ENCODE measurements around the gene CARD8. TPM values are rescaled to one million over a fixed set of nuclear protein-coding genes. Genes with fewer than 3 reads are reported as not detected.

The CARD8 gene
- total RNA-seq, 4 donors from 2014 or later, result 13.1 to 48.4 (median 29.4) TPM

DNA sequence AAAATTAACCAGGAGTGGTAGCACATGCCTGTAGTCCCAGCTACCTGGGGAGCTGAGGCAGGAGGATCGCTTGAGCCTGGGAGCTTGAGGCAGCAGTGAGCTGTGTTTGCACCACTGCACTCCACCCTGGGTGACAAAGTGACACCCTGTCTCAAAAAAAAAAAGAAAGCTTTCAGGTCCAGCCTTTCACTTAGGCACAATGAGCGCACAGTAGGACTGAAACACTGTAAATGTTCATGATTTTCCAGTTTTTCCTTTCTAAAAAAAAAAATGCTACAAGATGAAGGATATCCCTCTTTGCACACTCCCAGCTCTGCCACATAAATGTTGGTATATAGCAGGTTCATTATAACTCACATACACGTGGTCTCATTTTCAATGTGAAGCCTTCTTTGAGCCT, 32.0 kb upstream of the CARD8 start:
- peaks cover 0 to 12% of the 10 kb centered on the region in 2 donors for H3K9me3 ChIP-seq
- H3K27me3 ChIP-seq, result peaks cover 9% of the 10 kb centered on the region
- no peak overlapping the region for H3K4me3 ChIP-seq
- 85 to 90% methylated on average over 3 of the region's 3 CpGs for WGBS, 2 donors (ENCODE audit: low coverage in 1 of 2)
- no peak overlapping the region for H3K27ac ChIP-seq
- TF ChIP-seq, protein P1, sequence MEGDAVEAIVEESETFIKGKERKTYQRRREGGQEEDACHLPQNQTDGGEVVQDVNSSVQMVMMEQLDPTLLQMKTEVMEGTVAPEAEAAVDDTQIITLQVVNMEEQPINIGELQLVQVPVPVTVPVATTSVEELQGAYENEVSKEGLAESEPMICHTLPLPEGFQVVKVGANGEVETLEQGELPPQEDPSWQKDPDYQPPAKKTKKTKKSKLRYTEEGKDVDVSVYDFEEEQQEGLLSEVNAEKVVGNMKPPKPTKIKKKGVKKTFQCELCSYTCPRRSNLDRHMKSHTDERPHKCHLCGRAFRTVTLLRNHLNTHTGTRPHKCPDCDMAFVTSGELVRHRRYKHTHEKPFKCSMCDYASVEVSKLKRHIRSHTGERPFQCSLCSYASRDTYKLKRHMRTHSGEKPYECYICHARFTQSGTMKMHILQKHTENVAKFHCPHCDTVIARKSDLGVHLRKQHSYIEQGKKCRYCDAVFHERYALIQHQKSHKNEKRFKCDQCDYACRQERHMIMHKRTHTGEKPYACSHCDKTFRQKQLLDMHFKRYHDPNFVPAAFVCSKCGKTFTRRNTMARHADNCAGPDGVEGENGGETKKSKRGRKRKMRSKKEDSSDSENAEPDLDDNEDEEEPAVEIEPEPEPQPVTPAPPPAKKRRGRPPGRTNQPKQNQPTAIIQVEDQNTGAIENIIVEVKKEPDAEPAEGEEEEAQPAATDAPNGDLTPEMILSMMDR (IDR thresholded peaks at IDR 0.05), result no peak
- no peak for TF ChIP-seq POLR2A (IDR thresholded peaks at IDR 0.05)
- TF ChIP-seq EP300 (IDR thresholded peaks at IDR 0.05; ENCODE audit: low read depth), result no peak
- TF ChIP-seq POLR2AphosphoS5 (IDR thresholded peaks at IDR 0.05), result no peak
- H3K4me1 ChIP-seq, result peaks cover 4 to 9% (median 8%) of the 10 kb centered on the region in 4 donors
- intact Hi-C loops (cut with DNase I; ENCODE audit: low total_unique reads), result no loop called here
- H3K36me3 ChIP-seq, result no peaks in the 10 kb centered on the region
- DNase-seq, result no peak
- in situ Hi-C loops (cut with MboI; ENCODE audit: low pct_ligation_motif_present in 1 of 4, low pct_unique_long_range_greater_than_20kb in 1 of 4, low sequenced_read_pairs in 3 of 4), result loop anchor here in 2 of 4 donors (25.0 kb wide), 1 partner anchor 325 kb away; no protein-coding TSS in a partner anchor

DNA sequence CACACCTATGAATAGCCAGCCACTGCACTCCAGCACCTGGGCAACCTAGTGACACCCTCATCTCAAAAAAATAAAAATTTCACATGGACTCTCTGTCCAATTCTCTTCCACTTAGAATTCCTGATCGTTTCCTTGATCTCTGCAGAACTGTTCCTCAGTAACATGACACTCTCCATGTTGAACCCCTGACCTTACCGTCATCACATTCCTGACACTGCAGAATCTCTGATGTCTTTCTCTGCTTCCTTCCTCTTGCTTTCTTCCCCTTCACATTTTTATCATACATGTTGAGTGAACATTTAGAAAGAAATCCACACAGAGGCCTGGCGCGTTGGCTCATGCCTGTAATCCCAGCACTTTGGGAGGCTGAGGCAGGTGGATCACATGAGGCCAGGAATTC, 29.2 kb upstream of the CARD8 start:
- Histone ChIP-seq H3K27ac (no peak overlapping the region), H3K27me3 (no peaks in the 10 kb centered on the region), H3K9me3 (peaks cover 0 to 12% of the 10 kb centered on the region in 2 donors), H3K4me1 (no peaks in the 10 kb centered on the region), H3K4me3 (no peak overlapping the region), H3K36me3 (no peaks in the 10 kb centered on the region)
- no peak for DNase-seq
- no peak for TF ChIP-seq EP300 (IDR thresholded peaks at IDR 0.05; ENCODE audit: low read depth)
- TF ChIP-seq, protein P1 (IDR thresholded peaks at IDR 0.05), result no peak
- no peak for TF ChIP-seq POLR2AphosphoS5 (IDR thresholded peaks at IDR 0.05)
- no peak for TF ChIP-seq POLR2A (IDR thresholded peaks at IDR 0.05)
- WGBS, 2 donors (ENCODE audit: low coverage in 1 of 2), result 80 to 83% methylated on average over 4 of the region's 4 CpGs
- intact Hi-C loops (cut with DNase I; ENCODE audit: low total_unique reads) (no loop called here), in situ Hi-C loops (cut with MboI; ENCODE audit: low pct_ligation_motif_present in 1 of 4, low pct_unique_long_range_greater_than_20kb in 1 of 4, low sequenced_read_pairs in 3 of 4) (loop anchor here in 2 of 4 donors (25.0 kb wide), 1 partner anchor 323 kb away; no protein-coding TSS in a partner anchor)

DNA sequence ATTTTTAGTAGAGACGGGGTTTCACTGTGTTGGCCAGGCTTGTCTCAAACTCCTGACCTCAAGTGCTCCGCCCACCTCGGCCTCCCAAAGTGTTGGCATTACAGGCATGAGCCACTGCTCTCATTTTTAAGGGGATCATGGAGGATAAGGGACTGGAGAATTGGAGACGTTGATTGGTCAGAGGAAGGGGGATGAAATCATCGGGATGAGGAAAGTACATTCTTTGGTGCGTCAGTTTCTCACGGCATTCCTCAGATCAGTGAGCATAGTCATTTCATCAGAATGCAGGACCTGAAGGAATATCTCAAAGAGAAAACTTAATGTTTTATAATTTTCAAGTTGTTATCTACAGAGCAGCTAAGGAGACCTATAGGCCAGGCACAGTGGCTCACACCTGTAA, 28.2 kb upstream of the CARD8 start:
- Histone ChIP-seq H3K4me3 (no peak overlapping the region), H3K9me3 (peaks cover 0 to 12% of the 10 kb centered on the region in 2 donors), H3K27me3 (no peaks in the 10 kb centered on the region), H3K4me1 (no peaks in the 10 kb centered on the region), H3K36me3 (no peaks in the 10 kb centered on the region), H3K27ac (no peak overlapping the region)
- DNase-seq, result no peak
- WGBS, 2 donors (ENCODE audit: low coverage in 1 of 2), result 92 to 98% methylated on average over 5 to 7 of the region's 7 CpGs
- in situ Hi-C loops (cut with MboI; ENCODE audit: low pct_ligation_motif_present in 1 of 4, low pct_unique_long_range_greater_than_20kb in 1 of 4, low sequenced_read_pairs in 3 of 4) (loop anchor here in 2 of 4 donors (25.0 kb wide), 1 partner anchor 322 kb away; no protein-coding TSS in a partner anchor), intact Hi-C loops (cut with DNase I; ENCODE audit: low total_unique reads) (no loop called here)
- TF ChIP-seq, protein P1 (IDR thresholded peaks at IDR 0.05), result no peak
- TF ChIP-seq POLR2A (IDR thresholded peaks at IDR 0.05), result no peak
- no peak for TF ChIP-seq POLR2AphosphoS5 (IDR thresholded peaks at IDR 0.05)
- no peak for TF ChIP-seq EP300 (IDR thresholded peaks at IDR 0.05; ENCODE audit: low read depth)

- intact Hi-C loops (cut with DNase I; ENCODE audit: low total_unique reads) (no loop called here), in situ Hi-C loops (cut with MboI; ENCODE audit: low pct_ligation_motif_present in 1 of 4, low pct_unique_long_range_greater_than_20kb in 1 of 4, low sequenced_read_pairs in 3 of 4) (loop anchor here in 2 of 4 donors (25.0 kb wide), 1 partner anchor 317 kb away; no protein-coding TSS in a partner anchor)
- TF ChIP-seq POLR2A (IDR thresholded peaks at IDR 0.05) (no peak), EP300 (IDR thresholded peaks at IDR 0.05; ENCODE audit: low read depth) (no peak), POLR2AphosphoS5 (IDR thresholded peaks at IDR 0.05) (no peak)
- TF ChIP-seq, protein P1 (IDR thresholded peaks at IDR 0.05), result no peak
- no peaks in the 10 kb centered on the region for H3K27me3 ChIP-seq
- H3K4me3 ChIP-seq, result no peak overlapping the region
- no peak for DNase-seq
- no peaks in the 10 kb centered on the region for H3K36me3 ChIP-seq
- WGBS, 2 donors (ENCODE audit: low coverage in 1 of 2), result 82% methylated on average over 9 of the region's 9 CpGs; no CpG with 5 or more reads in 1 of the 2 donors
- peaks cover 0 to 7% of the 10 kb centered on the region in 2 donors for H3K9me3 ChIP-seq
- H3K27ac ChIP-seq, result no peak overlapping the region
- H3K4me1 ChIP-seq, result no peaks in the 10 kb centered on the region
Measured at GRCh38 chr19:48279747-48280146, 24.0 kb upstream of the CARD8 start.

Measured in transverse colon (tissue), 4 donors.